Lower lobe of right lung (tissue), 2 donors: Measurements from ENCODE around the gene AVPR2. TPM values are rescaled to one million over a fixed set of nuclear protein-coding genes. Genes with fewer than 3 reads are reported as not detected.
A peak's percentile ranks its signal among the peaks of the same experiment; 100 is the strongest.

Source experiments
- ATAC-seq, 2 donors: fragments of 200-7000 bp; cut with Tn5 transposase; one replicate each; pipeline ENCODE4 v1.9.1; 2020 to 2022; ENCODE audit warnings: mild to moderate bottlenecking in 2 of 2, moderate library complexity in 2 of 2
- DNase-seq: peaks from one replicate; pipeline ENCODE4 v3.0.0-alpha.2; 2020
- H3K27ac ChIP-seq: fragments of 200-600 bp; one replicate; pipeline ENCODE4 v1.8.0; 2022
- H3K27me3 ChIP-seq: fragments of 200-600 bp; one replicate; pipeline ENCODE4 v1.8.0; 2022; ENCODE audit warnings: low read depth
- H3K36me3 ChIP-seq: fragments of 200-600 bp; one replicate; pipeline ENCODE4 v1.8.0; 2022; ENCODE audit warnings: mild to moderate bottlenecking
- H3K4me1 ChIP-seq: fragments of 200-600 bp; one replicate; pipeline ENCODE4 v1.8.0; 2022
- H3K4me3 ChIP-seq: fragments of 200-600 bp; one replicate; pipeline ENCODE4 v1.8.0; 2022; ENCODE audit warnings: mild to moderate bottlenecking
- H3K9me3 ChIP-seq: fragments of 200-600 bp; one replicate; pipeline ENCODE4 v1.8.0; 2022
- CTCF ChIP-seq: fragments of 200-600 bp; IDR thresholded peaks from one replicate; pipeline ENCODE4 v1.8.0; 2022; ENCODE audit warnings: antibody characterized with exemption, mild to moderate bottlenecking
- intact Hi-C: fragments of 100-400 bp; cut with DNase I; formaldehyde crosslinking; loops from one replicate; pipeline ENCODE4 v1.11.0; 2022
- total RNA-seq: library from RNA; stranded (reverse); fragmentation: NEBNext Ultra II Directional; extraction: Animal tissue kit (Norgen Biotek cat#: 25700); gene quantifications from one replicate; pipeline ENCODE4 v1.2.1, GENCODE V29; 2021
- donor health status: DM: no; HTN: yes; CAD: no; lungs with severe emphysema.

Gene AVPR2
- total RNA-seq, 1 donor from 2014 or later: 1.9 TPM

- Histone ChIP-seq H3K9me3 (no peaks in the 10 kb centered on the region), H3K4me1 (peaks cover 13% of the 10 kb centered on the region), H3K36me3 (no peaks in the 10 kb centered on the region), H3K27ac (no peak overlapping the region), H3K27me3 (no peaks in the 10 kb centered on the region), H3K4me3 (no peak overlapping the region)
- ATAC-seq (peak in 1 of 2 donors; percentile 4), DNase-seq (no peak)
- no peak for TF ChIP-seq CTCF
- intact Hi-C loops: no loop called here
Observed at GRCh38 chrX:153902385-153902784, 2.1 kb upstream of the AVPR2 start.

- intact Hi-C loops: no loop called here
- ATAC-seq (peak; percentile 25 to 45), DNase-seq (no peak)
- H3K4me3 ChIP-seq: no peak overlapping the region
- no peaks in the 10 kb centered on the region for H3K27me3 ChIP-seq
- H3K36me3 ChIP-seq: no peaks in the 10 kb centered on the region
- peak overlapping the region; percentile 18 for H3K27ac ChIP-seq
- H3K4me1 ChIP-seq: peaks cover 13% of the 10 kb centered on the region
- H3K9me3 ChIP-seq: no peaks in the 10 kb centered on the region
- no peak for TF ChIP-seq CTCF
Observed at GRCh38 chrX:153903238-153903980, 1.1 kb upstream of the AVPR2 start.

- TF ChIP-seq CTCF: no peak
- Histone ChIP-seq H3K4me3 (peak overlapping the region; percentile 31), H3K27me3 (no peaks in the 10 kb centered on the region), H3K36me3 (no peaks in the 10 kb centered on the region), H3K27ac (no peak overlapping the region), H3K9me3 (no peaks in the 10 kb centered on the region), H3K4me1 (peaks cover 13% of the 10 kb centered on the region)
- DNase-seq (no peak), ATAC-seq (no peak)
- intact Hi-C loops: no loop called here
Observed at GRCh38 chrX:153905481-153906095, 1.1 kb downstream of the AVPR2 start.

- H3K4me1 ChIP-seq: peaks cover 13% of the 10 kb centered on the region
- intact Hi-C loops: no loop called here
- no peak for DNase-seq
- no peak overlapping the region for H3K27ac ChIP-seq
- H3K4me3 ChIP-seq: no peak overlapping the region
- peak in 1 of 2 donors; percentile 36 for ATAC-seq
- H3K27me3 ChIP-seq: no peaks in the 10 kb centered on the region
- H3K36me3 ChIP-seq: no peaks in the 10 kb centered on the region
- no peaks in the 10 kb centered on the region for H3K9me3 ChIP-seq
- no peak for TF ChIP-seq CTCF
Observed at GRCh38 chrX:153906126-153906917, 1.8 kb downstream of the AVPR2 start.

- peaks cover 13% of the 10 kb centered on the region for H3K4me1 ChIP-seq
- intact Hi-C loops: no loop called here
- ATAC-seq: no peak
Observed at GRCh38 chrX:153907456-153907855, 3.0 kb downstream of the AVPR2 start.

More at GRCh38 chrX:153907456-153907855, 3.0 kb downstream of the AVPR2 start:
- H3K4me3 ChIP-seq: no peak overlapping the region
- TF ChIP-seq CTCF: no peak
- H3K9me3 ChIP-seq: no peaks in the 10 kb centered on the region
- H3K36me3 ChIP-seq: peaks cover 1% of the 10 kb centered on the region
- H3K27me3 ChIP-seq: no peaks in the 10 kb centered on the region
- no peak for DNase-seq
- no peak overlapping the region for H3K27ac ChIP-seq
